T-helper 2 cell treated with Interferon-gamma antibody and Interleukin-4, amounts not matched to agents 100 ng/mL and 5 ng/mL, for 36 hours (primary cell): ENCODE results near the gene TTK. TPM values are rescaled to one million over a fixed set of nuclear protein-coding genes. Genes with fewer than 3 reads are reported as not detected.
"Not testable (repeated sequence)": the region's sequence is repeated elsewhere in the genome, so short reads cannot be mapped to it uniquely, and the experiment has no call there.

Source experiments
- intact Hi-C: fragments of 100-400 bp; cut with micrococcal nuclease; formaldehyde crosslinking; loops from one replicate; pipeline ENCODE4 v1.15.1; 2023
- total RNA-seq: library from RNA; stranded (reverse); gene quantifications from 2 replicates; pipeline ENCODE4 v1.2.3, GENCODE V29; 2022

The TTK gene
- total RNA-seq, 1 donor from 2014 or later, result 31.2 TPM

DNA sequence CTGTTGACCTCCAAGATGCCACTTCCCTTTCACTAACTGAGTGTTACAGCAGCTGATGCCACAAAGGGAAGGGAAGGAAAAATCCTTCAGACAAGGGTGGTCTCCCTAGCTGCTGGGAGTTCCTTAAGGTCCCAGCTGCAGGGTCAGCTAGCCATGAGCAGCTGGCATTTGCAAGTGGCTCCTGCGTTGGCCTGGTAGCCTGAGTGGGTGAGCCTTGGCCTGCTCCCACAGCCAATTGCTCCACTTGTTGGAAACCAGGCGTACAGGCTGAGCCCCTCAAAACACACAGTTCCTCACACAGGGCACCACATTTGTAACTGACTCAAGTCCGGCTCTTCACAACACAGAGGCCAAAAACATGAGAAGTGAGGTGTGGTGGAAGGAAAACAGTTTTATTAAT lies 16.7 kb downstream of the TTK start:
- intact Hi-C loops, result no loop called here

DNA sequence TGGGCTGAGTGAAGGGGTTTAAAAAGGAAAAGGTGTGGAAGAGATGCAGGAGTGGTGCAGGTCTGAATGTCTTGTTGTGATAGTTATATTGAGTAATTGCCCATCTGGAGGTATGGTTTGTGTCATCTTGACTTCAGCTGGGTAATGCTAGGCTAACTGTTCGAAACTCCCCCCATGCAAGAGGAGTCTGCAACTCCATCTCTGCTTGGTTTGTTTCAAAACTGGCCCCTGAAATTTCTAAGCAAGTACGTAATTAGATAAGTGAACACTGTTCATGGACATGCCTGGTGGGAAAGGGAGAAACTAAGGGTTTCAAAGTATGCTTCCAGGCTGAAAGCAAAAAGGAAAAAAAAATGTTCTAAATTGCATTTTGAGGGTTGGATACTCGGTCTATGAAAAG lies 17.1 kb downstream of the TTK start:
- intact Hi-C loops, result no loop called here

DNA sequence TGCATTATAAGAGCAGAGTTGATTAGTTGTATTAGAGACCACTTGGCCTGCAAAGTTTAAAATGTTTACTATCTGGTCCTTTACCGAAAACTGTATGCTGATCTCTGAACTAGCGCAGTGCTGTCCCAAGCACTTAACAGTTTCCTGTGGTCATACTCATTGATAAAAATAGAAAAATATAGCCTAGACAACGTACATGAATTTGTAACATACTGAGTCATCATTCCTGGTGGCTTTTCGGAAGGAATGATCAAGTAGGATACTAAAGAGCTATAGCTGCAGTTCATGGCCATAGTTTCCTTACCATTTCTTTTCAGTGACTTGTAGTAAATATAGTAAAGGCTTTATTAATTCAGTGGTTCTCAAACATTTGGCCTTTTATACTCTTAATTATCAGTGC lies 18.4 kb downstream of the TTK start:
- intact Hi-C loops, result no loop called here

DNA sequence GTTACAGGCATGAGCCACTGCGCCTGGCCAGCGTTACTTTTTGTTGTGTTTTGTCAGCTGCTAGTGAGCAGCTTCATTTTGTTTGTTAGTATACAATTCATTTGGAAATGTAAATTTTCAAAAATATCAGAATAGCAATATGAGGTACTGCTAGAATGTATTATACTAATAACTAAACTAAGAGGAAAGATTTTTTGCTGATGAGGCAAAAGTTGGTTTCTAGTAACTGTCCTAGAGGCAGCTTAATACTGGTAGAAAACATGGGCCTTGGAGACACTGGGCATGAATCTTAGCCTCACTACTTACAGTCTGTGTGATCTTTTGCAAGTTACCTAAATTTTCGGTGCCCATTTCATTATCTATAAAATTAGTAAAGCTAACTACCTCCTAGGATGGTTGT lies 24.1 kb downstream of the TTK start:
- intact Hi-C loops, result no loop called here

DNA sequence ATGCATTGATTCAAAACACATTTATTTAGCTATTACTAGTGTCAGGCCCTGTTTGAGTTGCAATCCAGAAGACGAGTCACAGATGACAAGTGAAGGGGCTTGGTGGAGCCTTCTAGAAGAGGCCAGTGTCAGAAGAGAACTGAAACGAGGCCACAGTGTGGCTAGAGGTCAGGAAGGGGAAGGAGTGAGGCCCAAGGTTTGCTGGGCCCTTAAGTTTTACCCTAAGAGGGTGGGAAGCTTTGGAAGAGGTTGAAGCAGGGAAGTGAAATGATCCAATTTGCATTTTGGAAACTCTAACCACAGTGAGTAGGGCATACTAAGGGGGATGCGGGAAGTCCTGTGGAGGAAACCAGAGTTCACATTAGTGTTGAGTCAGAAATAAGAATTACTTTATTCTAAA lies 25.0 kb downstream of the TTK start:
- intact Hi-C loops, result no loop called here

DNA sequence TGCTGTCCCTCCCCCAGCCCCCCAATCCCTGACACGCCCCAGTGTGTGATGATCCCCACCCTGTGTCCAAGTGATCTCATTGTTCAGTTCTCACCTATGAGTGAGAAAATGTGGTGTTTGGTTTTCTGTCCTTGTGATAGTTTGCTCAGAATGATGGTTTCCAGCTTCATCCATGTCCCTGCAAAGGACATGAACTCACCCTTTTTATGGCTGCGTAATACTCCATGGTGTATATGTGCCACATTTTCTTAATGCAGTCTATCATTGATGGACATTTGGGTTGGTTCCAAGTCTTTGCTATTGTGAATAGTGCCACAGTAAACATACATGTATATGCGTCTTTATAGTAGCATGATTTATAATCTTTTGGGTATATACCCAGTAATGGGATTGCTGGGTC lies 43.8 kb downstream of the TTK start:
- intact Hi-C loops, result not testable (repeated sequence)

DNA sequence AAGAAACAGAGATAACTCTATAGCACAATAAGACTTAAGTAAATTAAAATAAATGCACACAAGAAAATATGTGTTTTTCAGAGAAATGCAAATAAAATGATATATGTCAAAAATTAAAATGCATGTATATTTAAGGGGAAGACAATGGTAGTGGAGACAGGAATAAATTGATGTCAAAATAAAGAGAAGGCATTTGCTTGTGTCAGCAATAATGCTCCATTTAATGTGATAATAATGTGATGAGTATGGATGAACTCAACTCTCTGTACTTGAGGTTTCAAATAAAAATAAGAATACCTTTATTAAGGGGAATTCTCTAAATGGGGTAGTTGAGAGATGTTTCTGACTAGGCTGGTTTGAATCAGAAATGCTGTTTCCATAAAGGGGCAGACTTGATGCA lies 56.3 kb downstream of the TTK start:
- intact Hi-C loops, result no loop called here

DNA sequence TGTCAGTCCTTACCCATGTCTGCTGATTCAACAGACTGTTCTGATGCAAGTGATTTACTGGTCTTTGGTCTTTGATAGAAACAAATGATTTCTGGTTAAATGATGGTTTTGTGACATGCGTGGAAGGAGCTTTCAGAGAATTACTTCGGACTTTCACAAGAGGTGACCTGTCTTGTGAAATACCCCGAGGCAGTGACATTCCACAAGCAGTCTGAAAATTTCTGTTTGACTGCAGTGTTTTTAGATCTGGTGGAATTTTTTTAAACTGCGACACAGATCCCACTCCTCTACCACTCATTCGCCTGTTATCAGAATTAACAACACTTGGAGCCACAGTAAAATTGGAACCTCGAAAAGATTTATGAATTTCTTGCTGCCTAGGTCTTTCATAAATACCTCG lies 63.7 kb downstream of the TTK start:
- intact Hi-C loops, result not testable (repeated sequence)

DNA sequence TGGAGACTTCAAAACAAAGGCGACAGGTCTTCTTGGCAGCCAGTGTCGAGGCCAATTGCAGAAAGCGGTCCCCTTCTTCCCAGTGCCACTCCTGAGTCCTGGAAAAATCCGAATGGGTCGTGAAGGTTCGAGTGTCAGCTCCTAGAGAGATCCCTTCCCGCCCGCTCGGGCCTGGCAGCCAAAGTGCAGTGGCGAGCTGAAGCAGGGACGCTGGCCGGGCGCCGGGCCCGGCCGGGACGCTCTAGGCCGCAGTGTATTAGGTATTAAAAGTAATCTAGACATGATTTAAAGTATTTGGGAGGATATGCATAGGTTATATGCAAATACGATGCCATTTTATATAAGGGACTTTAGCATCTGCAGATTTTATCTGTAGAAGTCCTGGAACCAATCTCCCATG lies 66.0 kb downstream of the TTK start:
- intact Hi-C loops, result not testable (repeated sequence)

DNA sequence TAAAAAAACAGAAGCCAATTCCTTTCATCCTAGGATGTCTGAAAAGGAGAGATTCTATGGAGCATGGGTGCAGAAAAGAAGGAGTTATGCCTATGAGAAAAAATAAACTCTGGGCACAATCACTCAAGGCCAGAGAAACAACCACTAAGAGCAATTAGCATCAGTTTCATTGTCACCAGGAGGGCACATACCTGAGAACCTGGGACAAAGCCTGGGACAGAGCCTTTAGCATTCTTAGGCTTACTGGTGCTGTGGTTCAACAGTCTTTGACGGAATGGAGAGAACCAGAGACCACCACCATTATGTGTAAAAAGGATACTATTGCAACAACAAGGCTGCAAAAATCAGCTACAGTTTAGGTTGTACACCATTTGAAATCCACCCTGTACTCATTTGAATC lies 72.6 kb downstream of the TTK start:
- intact Hi-C loops, result no loop called here

DNA sequence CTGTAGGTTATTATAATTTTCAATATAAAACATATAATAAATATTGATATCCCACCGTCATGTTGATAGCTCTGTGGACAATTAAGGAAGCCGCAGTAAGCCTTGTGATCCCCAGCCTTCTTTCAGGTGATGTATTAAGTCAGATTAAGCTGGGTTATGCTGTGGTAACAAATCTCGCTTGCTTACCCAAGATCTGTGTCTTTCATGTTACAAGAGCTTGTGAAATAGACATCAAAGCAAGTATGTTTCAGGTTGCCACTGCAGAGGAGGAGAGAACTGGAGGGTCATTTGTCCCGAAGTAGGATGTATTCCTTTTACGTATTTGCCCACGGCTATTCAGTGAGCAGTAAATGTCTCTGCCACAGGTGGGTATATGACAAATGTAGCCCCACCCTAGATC lies 84.2 kb downstream of the TTK start:
- intact Hi-C loops, result no loop called here

DNA sequence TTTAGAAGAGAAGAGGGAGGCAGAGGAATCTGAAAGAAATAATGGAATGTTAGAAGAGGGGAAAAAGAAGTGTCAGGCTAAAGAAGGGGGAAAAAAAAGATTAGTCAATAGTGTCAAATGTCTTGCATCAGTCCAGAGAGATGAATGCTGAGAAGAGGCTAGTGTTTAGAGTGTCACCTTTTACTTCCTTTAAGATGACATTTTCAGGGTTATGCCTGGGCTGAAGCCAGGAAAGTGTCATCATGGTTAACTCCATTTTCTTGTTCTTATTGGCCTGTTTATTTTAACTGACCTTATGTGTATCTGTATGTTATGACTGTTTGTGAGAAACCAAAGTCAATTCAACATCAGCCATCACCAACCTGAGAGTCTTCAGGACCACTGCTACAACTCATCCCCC lies 87.1 kb downstream of the TTK start:
- intact Hi-C loops, result loop anchor here (5.0 kb wide), 2 partner anchors 89 to 524 kb away; partner anchors contain the start of gene TTK

Other genes starting within 250 kb of the TTK start
- gene ELOVL4, start 57.1 kb upstream of the TTK start, total RNA-seq, result 0.43 and 0.70 TPM in 2 replicates
- 14.9 and 17.1 TPM in 2 replicates for gene BCKDHB, start 102.0 kb downstream of the TTK start, total RNA-seq